Kidney (tissue), 14 donors: ENCODE data around the gene CAPN15. TPM values are rescaled to one million over a fixed set of nuclear protein-coding genes. Genes with fewer than 3 reads are reported as not detected.
"Not testable (repeated sequence)": the region's sequence is repeated elsewhere in the genome, so short reads cannot be mapped to it uniquely, and the experiment has no call there.

Experiments used
- DNase-seq, 5 donors: peaks; one replicate each; pipeline ENCODE4 v3.0.0-alpha.2; 2013 to 2020
- FAIRE-seq: peaks from 2 replicates; lab custom pipeline; 2012; peaks lifted over from hg19 to GRCh38; lab: Jason Lieb, UNC
- H3K27ac ChIP-seq, 2 donors: one replicate each; pipeline ENCODE4 v1.7.0; 2013; ENCODE audit warnings: low read depth in 2 of 2, low read length in 2 of 2, inconsistent platforms in 1 of 2
- H3K27me3 ChIP-seq: one replicate; pipeline ENCODE4 v1.7.1; 2013; ENCODE audit warnings: low read length, inconsistent platforms; ENCODE audit not compliant: control insufficient read depth, insufficient read depth
- H3K36me3 ChIP-seq, 3 donors: one replicate each; pipeline versions ENCODE4 v1.7.0 to v1.7.1; 2013; ENCODE audit warnings: low read length in 3 of 3, control low read depth in 1 of 3, inconsistent platforms in 1 of 3; ENCODE audit not compliant: insufficient read depth in 3 of 3, control insufficient read depth in 2 of 3
- H3K4me1 ChIP-seq, 3 donors: one replicate each; pipeline versions ENCODE4 v1.7.0 to v1.7.1; 2013; ENCODE audit warnings: low read length in 3 of 3, inconsistent platforms in 1 of 3, low read depth in 1 of 3; ENCODE audit not compliant: control insufficient read depth in 2 of 3, insufficient read depth in 2 of 3
- H3K4me3 ChIP-seq, 3 donors: one replicate each; pipeline versions ENCODE4 v1.7.0 to v1.8.1; 2013; ENCODE audit warnings: low read length in 3 of 3, control low read depth in 1 of 3, inconsistent platforms in 1 of 3
- H3K9ac ChIP-seq, 3 donors: one replicate each; pipeline versions ENCODE4 v1.7.0 to v1.7.1; 2013; ENCODE audit warnings: low read length in 3 of 3, control low read depth in 1 of 3, inconsistent platforms in 1 of 3
- H3K9me3 ChIP-seq, 3 donors: one replicate each; pipeline versions ENCODE4 v1.7.0 to v1.7.1; 2013; ENCODE audit warnings: low read length in 3 of 3, control low read depth in 1 of 3, inconsistent platforms in 1 of 3; ENCODE audit not compliant: control insufficient read depth in 2 of 3, insufficient read depth in 1 of 3
- CTCF ChIP-seq: IDR thresholded peaks from 3 replicates; pipeline ENCODE4 v1.5.1; 2012; ENCODE audit warnings: mild to moderate bottlenecking, moderate library complexity, borderline replicate concordance; ENCODE audit not compliant: insufficient read depth; ENCODE audit errors: extremely low read depth
- intact Hi-C: fragments of 100-400 bp; cut with DNase I; formaldehyde crosslinking; loops from one replicate; pipeline ENCODE4 v1.11.1; 2022
- polyA plus RNA-seq: library from polyadenylated mRNA; stranded (reverse); fragments of 350-450 nt; fragmentation: Illumina TruSeq; extraction: RNeasy Lipid Tissue Mini Kit (QIAGEN cat#74804); gene quantifications from one replicate; pipeline ENCODE4 v1.2.3, GENCODE V29; 2014; ENCODE audit warnings: low read depth, low replicate concordance; ENCODE audit not compliant: insufficient read depth
- total RNA-seq: library from RNA; stranded (reverse); fragmentation: NEBNext Ultra II Directional; extraction: Animal tissue kit (Norgen Biotek cat#: 25700); gene quantifications from one replicate; pipeline ENCODE4 v1.2.1, GENCODE V29; 2021
- donor health status: control.
- donor health status: control.
- donor health status: control.
- donor health status: control.
- donor health status: control.
- donor health status: DM: yes; HTN: yes; CAD: no.
- donor health status: Normal renal cell carcinoma (clear cell type).

CAPN15 gene
- total and polyA plus RNA-seq, 2 donors from 2014 or later, result 17.9 to 52.9 TPM

GRCh38 chr16:491220-491919 lies 36.1 kb upstream of the CAPN15 start:
- FAIRE-seq (no peak), DNase-seq (peak in 4 of 5 donors; percentile 64 to 75 (median 72))
- Histone ChIP-seq H3K27me3 (no peaks in the 10 kb centered on the region), H3K4me1 (peaks cover 0 to 2% (median 0%) of the 10 kb centered on the region in 3 donors), H3K9ac (no peak overlapping the region), H3K4me3 (no peak overlapping the region), H3K27ac (no peak overlapping the region), H3K36me3 (peaks cover 0 to 49% (median 25%) of the 10 kb centered on the region in 3 donors), H3K9me3 (no peaks in the 10 kb centered on the region)
- no peak for TF ChIP-seq CTCF
- intact Hi-C loops, result no loop called here

- Histone ChIP-seq H3K4me3 (no peak overlapping the region), H3K36me3 (peaks cover 0 to 46% (median 27%) of the 10 kb centered on the region in 3 donors), H3K4me1 (peaks cover 0 to 2% (median 0%) of the 10 kb centered on the region in 3 donors), H3K27ac (no peak overlapping the region), H3K9me3 (no peaks in the 10 kb centered on the region), H3K9ac (no peak overlapping the region), H3K27me3 (no peaks in the 10 kb centered on the region)
- DNase-seq (peak in 1 of 5 donors; percentile 74), FAIRE-seq (no peak)
- intact Hi-C loops, result no loop called here
- no peak for TF ChIP-seq CTCF
Observed at GRCh38 chr16:492211-492875, 35.2 kb upstream of the CAPN15 start.

- H3K27ac ChIP-seq, FAIRE-seq, H3K4me3 ChIP-seq, H3K9me3 ChIP-seq, H3K27me3 ChIP-seq, H3K4me1 ChIP-seq, H3K9ac ChIP-seq, intact Hi-C loops: not testable (repeated sequence)
- peak in 1 of 5 donors; percentile 54 for DNase-seq
- peaks cover 0 to 41% (median 23%) of the 10 kb centered on the region in 3 donors for H3K36me3 ChIP-seq
Observed at GRCh38 chr16:494676-495075, 32.8 kb upstream of the CAPN15 start.

GRCh38 chr16:495127-495748 lies 32.3 kb upstream of the CAPN15 start:
- Histone ChIP-seq H3K9me3 (no peaks in the 10 kb centered on the region), H3K4me3 (no peak overlapping the region), H3K27ac (no peak overlapping the region), H3K27me3 (no peaks in the 10 kb centered on the region), H3K36me3 (peaks cover 0 to 36% (median 18%) of the 10 kb centered on the region in 3 donors), H3K9ac (no peak overlapping the region), H3K4me1 (peaks cover 0 to 2% (median 0%) of the 10 kb centered on the region in 3 donors)
- DNase-seq, result peak in 2 of 5 donors; percentile 45 to 50
- peak; percentile 27 for TF ChIP-seq CTCF
- no peak for FAIRE-seq
- intact Hi-C loops, result no loop called here
